ENCODE results near the gene MARCOL.
"Not testable (repeated sequence)": the region's sequence is repeated elsewhere in the genome, so short reads cannot be mapped to it uniquely, and the experiment has no call there.

The MARCOL gene

GRCh38 chr5:148255456-148255855 is 17.1 kb downstream of the MARCOL start:
- no peak for TF ChIP-seq CTCF (IDR thresholded peaks at IDR 0.05; ENCODE audit: extremely low read depth, insufficient read depth, missing control alignments)
- no peak for DNase-seq (ENCODE audit: low spot score)
- in situ Hi-C loops (cut with MboI; ENCODE audit: low pct_unique_long_range_greater_than_20kb, low sequenced_read_pairs, unreplicated experiment) = no loop called here

GRCh38 chr5:148259288-148259687 is 21.0 kb downstream of the MARCOL start:
- DNase-seq (ENCODE audit: low spot score) = no peak
- TF ChIP-seq CTCF (IDR thresholded peaks at IDR 0.05; ENCODE audit: extremely low read depth, insufficient read depth, missing control alignments) = no peak
- in situ Hi-C loops (cut with MboI; ENCODE audit: low pct_unique_long_range_greater_than_20kb, low sequenced_read_pairs, unreplicated experiment) = no loop called here

- in situ Hi-C loops (cut with MboI; ENCODE audit: low pct_unique_long_range_greater_than_20kb, low sequenced_read_pairs, unreplicated experiment) = no loop called here
These were observed 22.9 kb downstream of the MARCOL start for GRCh38 chr5:148261221-148261620.

GRCh38 chr5:148267962-148268361 is 29.6 kb downstream of the MARCOL start:
- no peak for TF ChIP-seq CTCF (IDR thresholded peaks at IDR 0.05; ENCODE audit: extremely low read depth, insufficient read depth, missing control alignments)
- no peak for DNase-seq (ENCODE audit: low spot score)
- in situ Hi-C loops (cut with MboI; ENCODE audit: low pct_unique_long_range_greater_than_20kb, low sequenced_read_pairs, unreplicated experiment) = no loop called here

More at GRCh38 chr5:148261221-148261620, 22.9 kb downstream of the MARCOL start:
- DNase-seq (ENCODE audit: low spot score) = no peak
- TF ChIP-seq CTCF (IDR thresholded peaks at IDR 0.05; ENCODE audit: extremely low read depth, insufficient read depth, missing control alignments) = no peak

GRCh38 chr5:148268566-148268965 is 30.2 kb downstream of the MARCOL start, which contains the start of gene SPINK13:
TSS of gene SPINK13 (plus strand) at chr5:148268794. CDS start at chr5:148270073, 1,279 bp downstream.
- in situ Hi-C loops (cut with MboI; ENCODE audit: low pct_unique_long_range_greater_than_20kb, low sequenced_read_pairs, unreplicated experiment) = no loop called here
- DNase-seq (ENCODE audit: low spot score) = no peak

GRCh38 chr5:148275129-148275528 is 36.8 kb downstream of the MARCOL start:
- DNase-seq (ENCODE audit: low spot score); in situ Hi-C loops (cut with MboI; ENCODE audit: low pct_unique_long_range_greater_than_20kb, low sequenced_read_pairs, unreplicated experiment): not testable (repeated sequence)

More at GRCh38 chr5:148268566-148268965, 30.2 kb downstream of the MARCOL start, which contains the start of gene SPINK13:
- no peak for TF ChIP-seq CTCF (IDR thresholded peaks at IDR 0.05; ENCODE audit: extremely low read depth, insufficient read depth, missing control alignments)

- DNase-seq (ENCODE audit: low spot score); in situ Hi-C loops (cut with MboI; ENCODE audit: low pct_unique_long_range_greater_than_20kb, low sequenced_read_pairs, unreplicated experiment): not testable (repeated sequence)
These were observed 42.6 kb downstream of the MARCOL start for GRCh38 chr5:148280893-148281292.

- in situ Hi-C loops (cut with MboI; ENCODE audit: low pct_unique_long_range_greater_than_20kb, low sequenced_read_pairs, unreplicated experiment) = not testable (repeated sequence)
These were observed 43.0 kb downstream of the MARCOL start for GRCh38 chr5:148281336-148281735.

More at GRCh38 chr5:148281336-148281735, 43.0 kb downstream of the MARCOL start:
- DNase-seq (ENCODE audit: low spot score) = not testable (repeated sequence)

Data from GM13977 (cell line).